HG02759 (cell line): ENCODE results near the gene CPLX3.
A peak's percentile ranks its signal among the peaks of the same experiment; 100 is the strongest.

ENCODE experiments used
- ATAC-seq: cut with Tn5 transposase; IDR thresholded peaks from one replicate; pipeline ENCODE4 v1.9.1; 2021; ENCODE audit warnings: mild to moderate bottlenecking, moderate library complexity; ENCODE audit not compliant: unreplicated experiment

Gene CPLX3

DNA sequence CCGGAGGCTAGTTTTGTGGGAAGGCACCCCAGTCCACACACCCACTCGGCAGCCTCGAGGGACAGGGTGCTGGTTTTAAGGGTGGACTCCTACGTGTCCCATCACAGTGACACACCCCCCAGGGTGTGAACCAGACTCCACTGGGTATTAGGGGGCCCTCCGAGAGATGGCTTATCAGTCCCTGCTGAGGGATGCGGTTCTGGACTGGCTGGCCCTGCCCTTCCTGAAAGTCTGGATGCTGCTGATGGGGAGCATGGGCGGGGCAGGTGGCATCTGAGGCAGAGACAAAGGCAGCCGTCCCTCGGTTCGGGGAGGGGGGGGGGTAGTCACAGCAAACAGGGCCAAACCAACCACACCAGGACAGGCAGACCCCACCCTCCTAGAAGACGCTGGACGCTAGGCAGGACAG is 17.5 kb downstream of the CPLX3 start:
- ATAC-seq, result no peak

DNA sequence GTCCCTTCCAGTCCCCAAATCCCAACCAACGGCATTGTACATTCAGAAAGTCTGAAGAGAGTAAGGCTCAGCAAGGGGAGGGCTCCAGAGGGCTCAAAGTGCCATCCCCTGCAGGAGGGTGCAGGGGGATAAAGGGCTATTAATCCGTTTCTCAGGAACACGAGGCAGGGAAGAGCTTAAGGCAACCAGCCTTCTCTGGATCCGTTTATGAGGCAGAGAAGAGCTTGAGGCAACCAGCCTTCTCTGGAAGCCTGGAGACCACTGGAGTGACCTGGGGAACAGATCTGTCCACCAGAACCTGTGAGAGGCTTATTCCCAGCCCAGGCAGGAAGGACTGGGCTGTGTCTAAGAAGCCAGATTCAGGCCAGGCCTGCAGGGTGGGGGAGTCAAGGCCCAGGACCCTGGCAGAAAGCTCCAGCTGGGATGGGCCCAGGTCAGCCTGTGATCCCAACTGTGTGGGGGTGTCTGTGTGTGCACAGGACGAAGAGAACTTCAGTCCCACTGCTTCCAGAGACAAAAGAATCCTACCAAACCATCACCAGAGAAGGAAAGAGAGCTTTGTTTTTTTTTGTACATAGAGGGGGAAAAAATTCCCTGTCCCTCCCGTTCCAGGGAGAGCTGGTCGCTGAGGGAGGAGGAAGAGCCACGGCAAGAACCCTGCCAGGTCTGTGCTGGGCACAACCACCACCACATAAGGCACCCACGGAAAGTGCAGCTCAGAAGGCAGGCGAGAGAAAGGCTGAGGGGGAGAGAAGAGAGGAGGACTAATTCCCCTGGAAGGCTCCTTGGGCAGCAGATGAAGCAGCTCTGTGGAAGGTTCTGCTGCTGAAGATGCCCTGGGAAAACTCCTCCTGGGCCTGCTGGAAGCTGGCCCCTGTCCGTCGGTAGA is 18.1 kb downstream of the CPLX3 start:
- ATAC-seq, result no peak

DNA sequence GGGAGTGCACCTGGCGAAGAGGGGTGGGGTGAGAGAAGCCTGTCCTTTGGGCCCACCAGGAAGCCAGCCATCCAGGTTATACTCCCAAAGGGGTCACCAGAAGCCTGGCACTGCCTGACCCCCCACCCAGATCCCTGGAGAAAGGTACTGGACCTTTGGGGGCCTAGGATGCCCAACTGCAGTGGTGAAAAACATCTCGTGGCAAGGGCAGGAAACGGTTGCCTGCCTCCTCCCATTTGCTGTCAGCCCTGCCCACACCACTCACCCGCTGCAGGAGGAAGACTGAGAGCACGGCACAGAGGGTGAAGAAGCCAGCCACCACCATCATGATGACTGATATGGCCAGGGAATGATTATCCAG is 18.8 kb downstream of the CPLX3 start:
- ATAC-seq, result no peak

DNA sequence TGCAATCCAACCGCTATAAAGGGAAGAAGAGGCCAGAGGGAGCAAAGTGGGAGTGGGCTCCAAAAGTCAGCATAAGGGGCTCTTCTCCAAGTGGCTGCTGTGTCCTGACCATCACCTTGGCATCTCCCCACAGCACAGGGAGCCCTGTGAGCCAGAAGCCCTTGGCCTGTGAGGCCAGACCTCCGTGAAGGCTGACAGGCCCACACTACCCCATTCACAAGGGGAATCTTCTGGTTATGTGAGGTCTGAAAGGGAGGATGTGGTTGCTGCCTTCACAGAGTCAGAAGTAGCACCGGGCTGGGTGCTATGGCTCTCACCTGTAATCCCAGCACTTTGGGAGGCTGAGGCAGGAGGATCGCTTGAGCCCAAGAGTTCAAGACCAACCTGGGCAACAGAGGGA is 19.2 kb downstream of the CPLX3 start:
- ATAC-seq, result no peak

DNA sequence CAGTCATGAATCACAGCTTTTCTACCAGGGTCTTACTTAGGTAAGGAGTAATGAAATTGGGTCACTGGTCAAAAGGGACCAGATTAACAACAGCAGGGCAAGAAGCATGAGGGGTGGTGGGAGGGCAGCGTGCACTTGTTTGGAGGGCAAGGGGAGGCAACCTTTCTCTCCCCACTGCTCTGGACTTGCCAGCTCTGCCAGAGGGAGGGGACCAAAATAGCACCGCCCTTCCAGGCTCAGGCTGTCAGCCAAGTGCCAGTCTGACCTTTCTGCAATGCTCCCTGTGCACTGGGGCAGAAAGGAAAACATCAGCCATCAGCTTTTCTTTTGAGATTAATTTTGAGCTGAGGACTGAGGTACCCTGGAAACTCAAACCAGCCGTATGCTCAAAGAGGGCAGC is 21.0 kb downstream of the CPLX3 start:
- no peak for ATAC-seq

DNA sequence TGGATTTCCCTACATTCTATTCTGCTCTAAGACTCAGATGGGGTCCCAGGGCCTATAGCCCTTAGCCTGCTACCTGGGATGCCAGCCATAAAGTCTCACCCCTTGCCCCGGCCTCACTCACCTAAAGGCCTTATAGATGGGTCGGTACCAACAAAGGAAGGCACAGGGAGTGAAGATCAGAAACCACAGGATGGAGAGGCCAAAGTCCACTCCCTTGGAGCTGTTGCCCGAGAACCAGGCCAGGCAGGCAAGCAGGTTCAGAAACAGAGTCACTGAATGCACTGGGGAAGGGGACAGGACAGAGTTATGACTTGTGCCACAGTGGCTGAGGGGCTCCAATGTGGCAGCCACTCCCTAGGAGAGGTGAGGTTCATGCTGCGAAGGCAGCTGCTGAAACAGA is 24.0 kb downstream of the CPLX3 start:
- no peak for ATAC-seq

DNA sequence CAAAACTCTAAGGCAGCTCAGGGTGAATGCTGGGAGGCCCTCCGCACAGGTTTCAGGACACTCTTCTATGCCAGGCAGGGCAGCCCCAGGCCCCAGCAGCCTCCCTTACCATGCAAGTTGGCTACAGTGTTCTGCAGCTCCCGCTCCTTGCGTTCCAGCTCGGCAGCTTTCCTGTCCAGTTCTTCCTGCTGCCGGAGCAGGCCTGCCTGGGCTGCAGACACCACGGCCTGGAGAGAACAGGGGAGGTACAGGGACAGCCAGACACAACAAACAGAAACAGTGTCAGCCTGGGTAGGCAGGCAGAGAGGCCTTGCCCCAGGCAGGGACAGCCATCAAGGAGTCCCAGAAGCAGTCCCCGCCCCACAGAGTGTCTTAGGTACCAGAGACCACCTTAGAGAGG is 25.5 kb downstream of the CPLX3 start:
- ATAC-seq, result no peak

DNA sequence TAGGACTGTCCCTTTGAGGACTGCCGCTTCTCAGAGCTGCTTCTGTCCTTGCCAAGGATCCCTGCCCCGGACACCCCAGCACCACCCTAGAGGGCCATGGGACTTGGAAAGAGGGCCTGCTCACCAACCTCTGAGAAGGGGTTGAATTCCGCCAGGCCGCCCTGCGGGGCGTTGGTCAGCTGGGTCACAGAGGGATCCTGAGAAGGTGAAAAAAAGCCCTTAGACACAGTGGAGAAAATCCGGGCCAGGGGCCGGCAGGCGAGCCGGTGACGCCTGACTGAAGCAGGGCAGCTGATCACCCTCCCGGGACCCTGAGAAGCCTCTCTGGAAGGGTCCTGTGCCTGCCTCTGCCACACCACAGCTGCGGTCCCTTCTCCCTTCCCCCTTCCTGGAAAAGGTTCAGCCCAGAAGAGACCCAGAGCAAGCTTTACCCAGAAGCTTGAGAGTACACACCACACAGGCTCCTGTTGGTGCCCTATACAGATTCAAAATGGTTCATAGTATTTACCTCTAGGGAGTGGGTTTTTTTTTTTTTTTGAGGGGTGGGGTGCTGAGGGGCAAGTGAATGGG is 28.1 kb downstream of the CPLX3 start:
- ATAC-seq, result no peak

DNA sequence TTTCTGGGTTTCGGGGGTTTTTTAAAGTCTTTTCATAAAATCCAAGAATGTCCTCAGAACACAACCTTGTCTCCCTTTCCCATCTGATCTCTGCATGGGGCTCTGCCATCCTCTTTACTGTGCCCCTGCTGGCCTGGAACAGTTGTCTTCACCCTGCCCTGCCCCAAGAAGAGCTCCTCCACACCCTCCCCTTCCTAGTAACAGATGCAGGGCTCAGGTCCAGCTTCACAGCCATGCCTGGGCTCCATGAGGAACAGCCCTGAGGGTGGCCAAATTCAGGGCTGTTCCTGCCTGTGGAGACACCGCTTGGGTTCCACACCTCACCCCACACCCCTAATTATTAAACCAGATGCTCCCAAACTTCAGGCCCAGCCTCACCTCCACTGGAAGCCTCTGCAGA is 29.4 kb downstream of the CPLX3 start:
- no peak for ATAC-seq

DNA sequence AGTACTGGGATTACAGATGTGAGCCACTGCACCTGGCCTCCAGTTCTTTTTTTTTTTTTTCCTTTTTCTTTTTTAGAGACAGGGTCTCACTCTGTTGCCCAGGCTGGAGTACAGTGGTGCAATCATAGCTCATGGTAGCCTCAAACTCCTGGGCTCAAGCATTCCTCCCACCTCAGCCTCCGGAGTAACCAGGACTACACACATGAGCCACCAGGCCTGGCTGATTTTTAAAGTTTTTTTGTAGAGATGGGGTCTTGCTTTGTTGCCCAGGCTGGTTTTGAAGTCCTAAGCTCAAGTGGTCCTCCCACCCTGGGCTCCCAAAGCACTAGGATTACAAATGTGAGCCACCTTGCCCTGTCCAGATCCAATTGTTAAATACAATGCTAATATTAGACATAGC is 30.1 kb downstream of the CPLX3 start:
- ATAC-seq, result no peak

DNA sequence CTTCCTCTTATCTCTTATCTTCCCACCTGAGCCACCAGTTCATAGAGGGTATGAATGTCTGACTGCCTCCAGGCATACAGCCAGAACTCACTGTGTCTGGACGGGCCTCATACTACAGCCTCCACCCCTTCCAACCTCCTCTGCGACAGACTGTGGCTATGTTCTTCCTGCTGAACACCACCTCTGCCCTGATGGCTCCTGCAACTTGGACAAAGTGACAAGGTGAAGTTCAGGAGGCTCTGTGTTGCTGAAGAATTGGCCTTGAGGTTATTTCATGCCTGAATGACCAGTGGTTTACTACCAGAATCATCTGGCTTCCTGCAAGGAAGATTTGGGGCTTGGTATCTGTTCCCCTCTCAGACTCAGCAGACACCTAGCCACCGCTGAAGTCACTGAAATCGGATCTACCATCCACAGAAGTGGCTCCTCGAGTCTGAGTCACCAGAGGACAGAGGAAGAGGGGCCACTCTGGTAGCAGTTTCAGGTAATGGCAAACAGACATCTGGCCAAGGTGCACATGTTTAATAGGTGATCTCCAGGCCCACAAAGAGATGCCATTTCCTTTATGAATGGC is 30.7 kb downstream of the CPLX3 start:
- ATAC-seq, result peak; percentile 73

DNA sequence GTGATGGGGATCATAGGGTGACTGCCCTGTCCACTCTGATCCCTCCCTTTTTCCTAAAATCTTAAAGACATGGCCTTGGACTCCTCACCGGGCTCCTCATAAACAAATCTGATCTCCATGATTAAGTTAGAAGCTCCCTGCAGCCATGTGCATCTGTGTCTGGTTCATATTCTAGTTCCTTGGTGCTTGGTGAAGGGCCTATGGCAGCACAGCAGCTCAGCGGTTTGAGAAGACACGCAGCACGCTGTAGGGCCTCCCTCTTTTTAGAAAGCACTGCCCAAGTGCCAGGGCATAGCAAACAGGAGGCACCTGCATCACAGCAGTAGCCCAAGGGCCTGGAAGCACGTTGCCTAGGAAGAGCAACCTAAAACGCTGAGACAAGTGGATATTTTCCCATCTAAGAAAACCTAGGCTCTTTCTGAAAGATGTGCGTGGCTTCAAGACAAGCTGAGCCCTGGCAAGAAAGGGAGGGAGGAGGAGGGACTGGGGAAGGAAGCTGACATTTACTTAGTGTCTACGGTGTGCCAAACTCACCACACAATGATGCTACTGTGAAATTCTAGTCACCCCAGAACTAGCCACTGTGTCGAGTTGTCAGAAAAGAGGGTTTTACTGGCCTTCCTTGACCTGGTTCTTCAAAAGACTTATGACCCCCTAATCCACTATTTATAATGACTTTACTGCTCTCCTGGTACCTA is 31.4 kb downstream of the CPLX3 start:
- ATAC-seq, result no peak

DNA sequence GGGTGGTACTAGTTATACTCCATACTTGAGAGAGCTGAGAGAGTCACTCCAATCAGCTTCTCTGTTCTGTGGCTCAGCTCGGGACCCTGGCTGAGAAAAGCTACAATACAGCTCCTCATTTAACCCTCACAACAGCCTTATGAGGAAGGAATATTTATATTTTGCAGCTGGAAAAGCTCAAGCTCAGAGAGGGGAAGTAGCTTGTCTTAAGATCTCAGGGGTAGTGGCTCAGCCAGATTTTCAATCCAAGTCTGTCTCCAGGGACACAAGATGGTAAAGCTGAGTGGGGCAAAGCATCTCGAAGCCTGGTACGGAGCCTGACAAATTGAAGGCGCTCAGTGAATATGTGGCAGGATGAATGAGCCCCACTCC is 31.9 kb downstream of the CPLX3 start:
- no peak for ATAC-seq

DNA sequence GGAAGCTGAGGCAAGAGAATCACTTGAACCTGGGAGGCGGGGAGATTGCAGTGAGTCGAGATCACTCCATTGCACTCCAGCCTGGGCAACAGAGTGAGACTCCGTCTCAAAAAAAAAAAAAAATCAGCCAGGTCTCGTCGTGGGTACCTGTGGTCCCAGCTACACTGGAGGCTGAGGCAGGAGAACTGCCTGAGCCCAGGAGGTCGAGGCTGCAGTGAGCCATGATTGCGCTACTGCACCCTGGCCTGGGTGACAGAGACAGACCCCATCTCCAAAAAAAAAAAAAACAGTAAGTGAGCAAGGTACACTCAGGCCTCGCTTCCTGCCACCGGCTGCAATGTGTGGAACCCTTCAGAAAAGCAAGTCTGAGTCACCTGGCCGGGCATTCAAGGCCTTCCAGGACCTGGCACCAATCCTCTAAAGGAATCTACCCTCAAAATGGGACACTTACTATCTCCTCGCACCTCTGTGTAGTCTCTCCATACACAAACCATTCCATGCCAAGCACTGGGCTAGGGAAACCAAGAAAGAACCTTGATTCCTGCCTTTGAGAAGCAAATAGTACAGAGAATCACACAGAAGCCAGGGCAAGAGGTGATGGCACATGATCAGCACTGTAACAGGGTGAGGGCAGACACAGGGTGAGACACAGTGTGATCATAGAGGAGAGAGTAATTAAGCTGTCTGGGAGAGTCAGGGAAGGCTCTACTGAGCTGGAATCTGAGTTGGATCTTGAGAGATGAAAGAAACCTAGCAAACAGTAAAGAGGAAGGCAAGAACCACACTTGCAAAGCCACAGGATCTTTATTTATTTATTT is 37.0 kb downstream of the CPLX3 start:
- no peak for ATAC-seq

DNA sequence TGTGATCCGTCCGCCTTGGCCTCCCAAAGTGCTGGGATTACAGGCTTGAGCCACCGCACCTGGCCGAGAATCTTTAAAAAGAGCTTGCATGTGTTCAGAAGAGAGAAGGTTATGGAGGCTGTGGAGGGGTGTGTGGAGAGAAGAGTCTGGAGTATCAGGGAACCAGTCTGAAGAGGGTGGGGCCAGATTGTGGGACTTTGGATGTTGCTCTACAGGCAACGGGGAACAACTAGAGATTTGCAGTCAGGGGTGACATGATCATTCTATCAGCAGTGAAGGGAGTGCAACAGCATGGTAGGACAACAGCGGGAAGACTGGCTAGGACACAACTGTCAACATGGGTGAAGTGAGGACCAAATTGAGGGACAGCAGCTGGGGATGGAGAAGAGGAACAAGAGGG is 37.9 kb downstream of the CPLX3 start:
- no peak for ATAC-seq

DNA sequence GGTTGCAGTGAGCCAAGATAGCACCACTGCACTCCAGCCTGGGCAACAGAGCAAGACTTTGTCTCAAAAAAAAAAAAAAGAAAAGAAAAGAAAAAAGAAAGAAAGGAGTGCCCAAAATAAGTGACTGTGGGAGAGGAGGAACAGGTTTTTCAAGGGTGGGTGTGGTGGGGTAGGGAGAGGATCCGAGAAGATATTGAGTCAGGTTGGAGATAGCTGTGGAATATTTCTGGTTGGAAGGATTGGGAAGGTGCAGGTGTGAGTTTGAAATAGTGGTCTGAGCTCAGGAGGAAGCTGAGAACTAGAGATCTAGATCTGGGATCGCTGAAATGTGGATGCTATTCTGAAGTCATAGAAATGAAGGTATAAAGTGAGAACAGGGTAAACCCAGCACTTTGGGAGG is 38.9 kb downstream of the CPLX3 start:
- no peak for ATAC-seq

DNA sequence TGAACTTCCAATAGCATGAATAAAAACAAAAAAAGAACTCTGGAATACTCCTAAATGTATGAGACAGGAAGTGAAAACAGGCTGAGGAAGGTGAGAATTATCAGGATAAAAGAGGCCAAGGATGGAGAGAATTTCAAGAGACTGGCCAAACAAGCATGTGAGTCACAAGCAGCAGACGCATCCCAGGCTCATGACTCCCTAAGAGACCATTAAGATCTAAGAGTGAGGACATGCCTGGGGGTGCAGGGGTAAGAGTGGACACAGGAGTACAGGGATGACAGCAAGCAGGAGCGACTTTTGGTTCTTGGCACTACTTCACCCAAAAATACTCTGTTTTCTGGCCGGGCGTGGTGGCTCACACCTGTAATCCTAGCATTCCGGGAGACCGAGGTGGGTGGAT is 39.7 kb downstream of the CPLX3 start:
- no peak for ATAC-seq

DNA sequence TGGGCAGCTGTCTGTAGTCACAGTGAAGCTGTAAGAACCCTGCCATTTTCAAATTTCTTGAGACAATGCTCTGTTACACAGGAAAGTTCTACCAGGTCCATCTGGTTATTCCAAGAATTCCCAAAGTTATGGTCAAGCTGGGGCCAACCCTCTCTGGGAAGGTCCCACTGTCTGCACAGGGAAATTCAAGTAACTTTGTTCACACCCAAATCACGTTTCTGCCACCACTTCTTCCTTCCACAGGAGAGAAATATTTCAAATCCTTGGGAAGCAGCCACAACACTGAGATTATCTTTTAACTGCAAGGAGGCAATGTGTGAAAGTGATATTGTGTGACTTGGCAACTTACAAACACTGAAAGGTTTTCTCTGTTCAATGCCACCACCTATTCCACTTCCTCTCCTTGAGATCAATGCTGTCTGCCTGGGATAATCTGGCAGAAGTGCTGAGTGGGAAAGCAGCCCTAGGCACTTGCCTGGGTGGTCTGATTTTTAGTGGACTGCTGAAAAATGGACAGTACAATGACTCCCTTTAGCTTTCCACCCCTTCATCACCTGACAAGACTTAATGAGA is 41.1 kb downstream of the CPLX3 start:
- ATAC-seq, result no peak

DNA sequence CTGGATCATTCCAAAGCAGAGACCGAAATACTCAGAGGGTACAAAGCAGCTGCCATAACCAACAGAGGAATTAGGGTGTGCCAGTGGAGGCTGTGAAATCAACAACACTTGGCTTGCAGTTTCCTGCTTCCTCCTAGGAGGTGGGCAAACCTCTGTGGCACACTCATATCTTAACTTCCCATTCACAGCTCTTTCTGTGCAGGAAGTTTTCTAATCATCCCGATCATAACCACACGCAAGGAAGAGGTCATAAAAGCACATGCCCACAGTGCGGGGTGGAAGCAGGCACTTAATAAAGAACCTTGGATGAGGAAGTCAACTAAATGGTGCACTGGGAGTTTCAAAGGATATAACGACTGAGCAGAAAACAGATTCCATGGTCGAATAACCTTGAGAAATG is 41.6 kb downstream of the CPLX3 start:
- no peak for ATAC-seq

DNA sequence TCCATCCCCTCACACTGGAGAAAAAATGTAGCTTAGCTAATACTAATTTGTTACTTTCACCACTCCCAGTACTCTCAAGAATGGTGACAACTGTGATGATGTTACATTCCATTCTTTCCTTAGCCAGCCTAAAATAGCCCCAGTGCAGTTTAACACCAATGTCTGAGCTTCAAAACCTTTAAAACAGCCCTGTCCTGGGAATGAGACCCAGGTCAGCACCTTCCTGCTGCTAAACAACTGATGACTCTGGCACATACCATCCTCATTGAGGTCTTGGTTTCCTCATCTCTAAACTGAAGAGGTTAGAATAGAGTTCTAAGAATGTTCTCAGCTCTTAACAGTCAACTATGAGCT is 42.9 kb downstream of the CPLX3 start:
- no peak for ATAC-seq
